NOMO-1 treated with DMSO at 0.1 percent for 48 hours (cell line): ENCODE data around the gene MAP7D1.
"Not testable (repeated sequence)": the region's sequence is repeated elsewhere in the genome, so short reads cannot be mapped to it uniquely, and the experiment has no call there.

ENCODE experiments used
- DNase-seq: peaks from one replicate; lab custom pipeline; 2025; ENCODE audit not compliant: unreplicated experiment; lab: John Stamatoyannopoulos, UW

Gene MAP7D1

GRCh38 chr1:36199934-36200741 lies 44.2 kb downstream of the MAP7D1 start:
- no peak for DNase-seq

- no peak for DNase-seq
These were observed 47.1 kb downstream of the MAP7D1 start for GRCh38 chr1:36203027-36203553.

- peak; percentile 30 for DNase-seq
These were observed 47.8 kb downstream of the MAP7D1 start for GRCh38 chr1:36203554-36204346.

GRCh38 chr1:36204347-36204909 lies 48.5 kb downstream of the MAP7D1 start:
- DNase-seq: no peak

- DNase-seq: no peak
These were observed 50.4 kb downstream of the MAP7D1 start for GRCh38 chr1:36206323-36206858.

- DNase-seq: no peak
These were observed 51.4 kb downstream of the MAP7D1 start for GRCh38 chr1:36207339-36207738.

GRCh38 chr1:36208978-36209703 lies 53.2 kb downstream of the MAP7D1 start:
- DNase-seq: peak; percentile 85

- no peak for DNase-seq
These were observed 55.3 kb downstream of the MAP7D1 start for GRCh38 chr1:36211307-36211706.

- no peak for DNase-seq
These were observed 55.9 kb downstream of the MAP7D1 start for GRCh38 chr1:36211841-36212240.

- DNase-seq: peak; percentile 61
These were observed 56.8 kb downstream of the MAP7D1 start for GRCh38 chr1:36212782-36213181.

- DNase-seq: no peak
These were observed 61.7 kb downstream of the MAP7D1 start for GRCh38 chr1:36217670-36218069.

GRCh38 chr1:36221901-36222300 lies 65.9 kb downstream of the MAP7D1 start:
- not testable (repeated sequence) for DNase-seq

- DNase-seq: peak; percentile 30
These were observed 66.8 kb downstream of the MAP7D1 start for GRCh38 chr1:36222481-36223380.

- peak; percentile 48 for DNase-seq
These were observed 67.5 kb downstream of the MAP7D1 start for GRCh38 chr1:36223381-36223995.

GRCh38 chr1:36223996-36224536 lies 68.1 kb downstream of the MAP7D1 start, which contains the start of gene THRAP3:
Gene THRAP3 (plus strand): TSS chr1:36224443. CDS start chr1:36282564, 58,121 bp downstream.
- peak; percentile 99 for DNase-seq

- DNase-seq: peak; percentile 86
These were observed 68.8 kb downstream of the MAP7D1 start for GRCh38 chr1:36224537-36225282.

- peak; percentile 9 for DNase-seq
These were observed 69.4 kb downstream of the MAP7D1 start for GRCh38 chr1:36225283-36225899.

- DNase-seq: not testable (repeated sequence)
These were observed 74.3 kb downstream of the MAP7D1 start for GRCh38 chr1:36230279-36230678.
